IPS-20b (cell line): Measurements from ENCODE around the gene DMRTA2.
A peak's percentile ranks its signal among the peaks of the same experiment; 100 is the strongest.

Experiments used
- H3K27ac ChIP-seq: one replicate; pipeline ENCODE4 v1.5.1; 2013; ENCODE audit warnings: low read length
- H3K27me3 ChIP-seq: 2 replicates; pipeline ENCODE4 v1.6.1; 2013; ENCODE audit warnings: mild to moderate bottlenecking, low read length, inconsistent platforms; ENCODE audit not compliant: insufficient read depth
- H3K36me3 ChIP-seq: 2 replicates; pipeline ENCODE4 v1.6.1; 2013; ENCODE audit warnings: low read depth, mild to moderate bottlenecking, inconsistent platforms, low read length, moderate library complexity; ENCODE audit not compliant: insufficient read depth
- H3K4me1 ChIP-seq: 2 replicates; pipeline ENCODE4 v1.6.1; 2013; ENCODE audit warnings: mild to moderate bottlenecking, control low read depth, inconsistent platforms, low read length, moderate library complexity; ENCODE audit not compliant: insufficient read depth
- H3K4me3 ChIP-seq: 2 replicates; pipeline ENCODE4 v1.5.1; 2013; ENCODE audit warnings: mild to moderate bottlenecking, low read length, inconsistent platforms
- H3K9ac ChIP-seq: 2 replicates; pipeline ENCODE4 v1.6.1; 2013; ENCODE audit warnings: low read depth, mild to moderate bottlenecking, inconsistent platforms, low read length, moderate library complexity
- H3K9me3 ChIP-seq: 2 replicates; pipeline ENCODE4 v1.6.1; 2013; ENCODE audit warnings: mild to moderate bottlenecking, low read depth, low read length, inconsistent platforms; ENCODE audit not compliant: insufficient read depth

DMRTA2 gene

DNA sequence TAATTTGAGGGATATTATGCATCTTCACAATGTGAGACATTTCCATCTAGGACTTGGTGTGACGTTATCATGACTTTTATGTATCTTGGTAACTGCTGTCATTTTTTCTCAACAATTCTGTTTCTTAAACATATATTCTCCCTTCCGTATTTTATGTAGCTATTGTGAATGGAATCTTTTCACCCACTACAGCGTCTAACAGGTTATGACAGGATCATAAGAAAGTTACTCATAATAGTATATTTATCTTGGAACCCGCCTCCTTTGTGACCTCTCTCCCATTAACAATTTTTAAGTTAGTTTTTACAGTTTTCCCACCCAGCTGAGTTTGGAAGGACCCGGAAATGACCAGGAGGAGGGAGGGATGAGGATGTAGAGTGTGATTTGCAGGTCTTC, 6.8 kb upstream of the DMRTA2 start:
- H3K27me3 ChIP-seq = peaks cover 100% of the 10 kb centered on the region
- peak overlapping the region; percentile 60 for H3K4me3 ChIP-seq
- no peaks in the 10 kb centered on the region for H3K36me3 ChIP-seq
- peaks cover 6% of the 10 kb centered on the region; the same call in 1 of the 2 replicates for H3K9me3 ChIP-seq
- no peak overlapping the region for H3K27ac ChIP-seq
- peaks cover 3% of the 10 kb centered on the region; the same call in 1 of the 2 replicates for H3K4me1 ChIP-seq
- no peak overlapping the region for H3K9ac ChIP-seq

DNA sequence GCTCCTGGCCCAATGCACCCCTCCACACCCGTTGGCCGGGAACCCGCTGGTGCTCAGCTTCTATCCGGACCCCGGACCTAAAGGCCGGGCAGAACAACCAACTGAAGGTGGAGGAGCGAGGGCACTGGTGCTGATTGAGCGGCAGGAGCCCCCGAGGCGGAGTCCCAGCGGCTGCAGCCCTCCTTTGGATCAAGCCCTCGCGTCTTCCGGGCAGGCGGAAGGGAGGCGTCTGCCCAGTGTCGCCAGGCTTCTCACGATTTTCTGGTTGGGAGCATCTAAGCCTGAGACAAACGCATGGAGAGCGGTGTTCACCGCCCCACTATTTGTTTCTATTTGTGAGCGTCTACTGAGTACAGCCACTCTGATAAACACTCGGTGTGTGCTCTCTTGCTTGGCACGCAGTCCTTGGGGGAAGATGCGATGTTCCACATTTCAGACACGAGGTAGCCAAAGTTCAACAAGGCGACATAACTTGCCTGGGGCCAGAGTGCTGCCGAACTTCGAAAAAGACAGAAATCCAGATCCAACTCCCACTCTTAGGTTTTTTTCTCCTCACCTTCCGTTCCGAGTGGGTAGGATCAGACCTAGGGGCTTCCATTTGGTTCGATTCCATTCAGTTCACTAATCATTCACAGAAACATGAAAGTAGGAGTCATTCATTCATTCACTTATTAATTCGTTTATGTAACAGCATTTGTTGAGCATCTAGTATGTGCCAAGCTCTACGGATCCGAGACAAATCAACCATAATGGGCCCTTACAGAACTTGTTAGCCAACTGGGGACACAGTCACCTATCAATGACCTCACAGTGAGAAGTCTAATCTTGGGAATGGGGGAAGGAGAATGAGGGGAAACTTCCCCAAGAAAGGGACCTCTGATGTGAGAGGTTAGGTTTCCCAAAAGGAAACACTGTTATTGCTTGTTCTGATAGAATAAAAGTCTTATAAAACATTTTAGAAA, 4.9 kb upstream of the DMRTA2 start:
- Histone ChIP-seq H3K9me3 (peaks cover 12% of the 10 kb centered on the region; the same call in 1 of the 2 replicates), H3K36me3 (no peaks in the 10 kb centered on the region), H3K27me3 (peaks cover 100% of the 10 kb centered on the region), H3K27ac (no peak overlapping the region), H3K4me3 (no peak overlapping the region), H3K4me1 (peaks cover 3% of the 10 kb centered on the region; the same call in 1 of the 2 replicates), H3K9ac (no peak overlapping the region)

DNA sequence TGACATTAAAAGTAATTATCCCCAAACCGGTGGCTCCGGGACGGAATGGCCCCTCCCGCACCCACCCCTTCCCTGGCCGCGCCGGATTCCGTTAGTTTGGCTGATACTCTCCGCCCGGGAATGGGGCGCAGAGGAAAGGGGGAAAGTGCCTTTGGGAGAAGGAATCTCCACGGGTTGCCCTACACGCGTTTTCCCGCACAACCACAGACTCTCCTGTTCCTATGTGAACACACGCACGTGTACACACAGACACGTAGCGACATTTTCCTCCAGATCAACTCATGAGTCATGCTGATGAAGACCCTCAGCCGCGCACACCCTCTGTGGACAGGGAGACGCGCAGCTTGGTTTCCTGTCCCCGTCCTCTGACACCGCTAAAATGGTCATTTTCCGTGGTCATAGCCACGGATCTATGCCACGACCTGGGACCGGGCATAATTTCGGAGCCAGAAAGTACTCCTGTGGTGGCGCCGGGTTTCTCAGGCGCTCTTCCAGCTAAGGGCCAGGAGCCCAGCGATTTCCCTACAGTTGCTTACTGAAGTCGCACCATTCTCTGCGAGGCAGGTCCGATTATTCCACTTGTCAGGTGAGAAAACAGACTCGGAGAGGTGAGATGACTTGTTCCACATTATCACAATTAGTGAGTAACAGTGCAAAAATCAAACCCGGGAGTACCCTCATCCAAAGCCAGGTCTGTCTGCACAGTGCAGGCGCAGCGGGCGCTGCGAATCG, 4.0 kb upstream of the DMRTA2 start:
- Histone ChIP-seq H3K9me3 (peaks cover 12% of the 10 kb centered on the region; the same call in 1 of the 2 replicates), H3K4me1 (peaks cover 3% of the 10 kb centered on the region; the same call in 1 of the 2 replicates), H3K27ac (no peak overlapping the region), H3K4me3 (0 out of 2 replicates have a peak overlapping the region, but pooled peaks have one; percentile 5), H3K36me3 (no peaks in the 10 kb centered on the region), H3K27me3 (peaks cover 100% of the 10 kb centered on the region), H3K9ac (no peak overlapping the region)

DNA sequence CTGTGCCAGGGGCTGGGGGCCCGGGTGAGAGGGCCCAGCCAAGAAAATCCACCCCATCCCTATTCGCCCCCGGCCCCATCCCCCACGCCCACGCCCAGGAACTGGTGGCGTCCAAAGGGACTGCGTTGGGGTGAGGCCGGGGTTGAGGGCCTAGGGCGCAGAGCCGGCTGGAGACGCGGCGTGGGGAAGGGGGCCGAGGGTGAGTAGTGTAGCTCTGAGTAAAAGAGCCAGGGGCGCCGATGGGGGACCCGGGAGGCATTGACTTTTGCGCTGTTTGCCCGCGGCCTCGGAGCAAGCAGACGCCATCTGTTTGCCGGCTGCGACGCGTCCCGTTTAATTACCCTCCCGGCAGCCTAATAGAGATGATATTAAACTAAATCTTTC, 3.5 kb upstream of the DMRTA2 start:
- Histone ChIP-seq H3K9ac (no peak overlapping the region), H3K4me3 (no peak overlapping the region), H3K27ac (no peak overlapping the region), H3K27me3 (peaks cover 100% of the 10 kb centered on the region), H3K9me3 (peaks cover 17% of the 10 kb centered on the region; the same call in 1 of the 2 replicates), H3K36me3 (no peaks in the 10 kb centered on the region), H3K4me1 (peaks cover 3% of the 10 kb centered on the region; the same call in 1 of the 2 replicates)

DNA sequence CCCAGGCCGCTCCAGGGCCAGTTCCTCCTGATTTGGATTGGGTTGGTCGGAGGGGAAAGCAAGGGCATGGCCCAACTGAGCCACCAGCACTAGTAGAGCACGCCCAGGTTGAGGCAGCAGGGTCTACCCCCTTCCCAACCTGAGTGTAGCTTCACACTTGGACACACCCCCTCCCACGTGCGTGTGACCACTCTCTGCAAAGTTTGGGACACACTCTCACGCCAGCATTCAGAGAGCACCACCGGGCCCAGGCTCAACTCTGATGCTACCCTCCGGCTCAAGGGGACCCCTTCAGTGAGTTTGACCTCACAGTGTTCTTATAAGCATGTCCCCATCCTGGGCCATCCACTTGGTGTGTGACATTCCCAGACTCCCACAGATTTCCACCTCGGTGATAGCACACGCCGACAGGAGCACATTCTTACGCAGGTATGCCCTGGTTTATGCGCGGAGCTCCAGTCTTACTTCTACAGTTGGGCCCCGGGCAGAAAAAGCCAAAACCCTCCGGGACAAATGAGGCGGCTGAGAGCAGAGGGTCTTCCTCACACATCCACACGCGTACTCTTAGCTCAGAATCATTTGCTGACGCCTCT, 3.0 kb upstream of the DMRTA2 start:
- peaks cover 100% of the 10 kb centered on the region for H3K27me3 ChIP-seq
- peaks cover 3% of the 10 kb centered on the region; the same call in 1 of the 2 replicates for H3K4me1 ChIP-seq

DNA sequence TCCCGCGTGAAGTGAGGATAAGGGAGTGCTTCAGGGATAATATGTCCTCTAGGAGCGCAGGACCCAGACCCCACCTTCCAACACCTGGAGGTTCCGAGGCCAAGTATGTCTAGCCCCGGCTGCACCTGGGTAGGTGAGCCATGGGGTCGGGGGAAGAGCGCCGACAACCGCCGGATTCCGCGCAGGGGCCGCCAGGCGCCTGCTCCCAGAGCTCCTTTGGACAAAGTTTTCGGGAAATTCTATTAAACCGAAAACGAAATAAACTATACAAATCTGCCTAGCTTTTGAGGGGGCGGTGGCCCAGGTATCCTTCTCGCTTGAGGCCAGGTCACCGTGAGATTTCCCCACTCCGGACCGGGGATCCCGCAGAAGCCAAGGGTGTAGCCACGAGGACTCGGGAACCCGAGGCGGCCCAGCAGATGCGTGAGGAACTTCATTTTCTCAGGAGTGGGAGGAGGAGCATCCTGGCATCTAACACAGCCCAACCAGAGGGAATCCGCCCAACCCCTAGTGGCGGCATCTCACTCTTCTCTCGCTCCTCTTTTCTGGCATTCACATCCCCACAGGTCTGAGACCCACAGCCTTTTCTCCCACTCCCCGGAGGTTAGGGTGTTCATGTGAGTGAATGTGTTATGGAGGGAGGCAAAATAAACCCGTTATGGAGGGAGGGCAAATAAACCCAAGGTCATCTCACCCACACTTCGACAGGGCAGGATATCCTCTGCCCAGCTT, 2.3 kb upstream of the DMRTA2 start:
- peaks cover 17% of the 10 kb centered on the region; the same call in 1 of the 2 replicates for H3K9me3 ChIP-seq
- H3K27ac ChIP-seq = no peak overlapping the region
- H3K27me3 ChIP-seq = peaks cover 100% of the 10 kb centered on the region
- no peaks in the 10 kb centered on the region for H3K36me3 ChIP-seq
- H3K9ac ChIP-seq = no peak overlapping the region
- H3K4me1 ChIP-seq = peaks cover 3% of the 10 kb centered on the region; the same call in 1 of the 2 replicates
- H3K4me3 ChIP-seq = no peak overlapping the region

More for the DNA sequence above, 3.0 kb upstream of the DMRTA2 start:
- H3K4me3 ChIP-seq = no peak overlapping the region
- peaks cover 17% of the 10 kb centered on the region; the same call in 1 of the 2 replicates for H3K9me3 ChIP-seq
- H3K27ac ChIP-seq = no peak overlapping the region
- H3K9ac ChIP-seq = no peak overlapping the region
- no peaks in the 10 kb centered on the region for H3K36me3 ChIP-seq

DNA sequence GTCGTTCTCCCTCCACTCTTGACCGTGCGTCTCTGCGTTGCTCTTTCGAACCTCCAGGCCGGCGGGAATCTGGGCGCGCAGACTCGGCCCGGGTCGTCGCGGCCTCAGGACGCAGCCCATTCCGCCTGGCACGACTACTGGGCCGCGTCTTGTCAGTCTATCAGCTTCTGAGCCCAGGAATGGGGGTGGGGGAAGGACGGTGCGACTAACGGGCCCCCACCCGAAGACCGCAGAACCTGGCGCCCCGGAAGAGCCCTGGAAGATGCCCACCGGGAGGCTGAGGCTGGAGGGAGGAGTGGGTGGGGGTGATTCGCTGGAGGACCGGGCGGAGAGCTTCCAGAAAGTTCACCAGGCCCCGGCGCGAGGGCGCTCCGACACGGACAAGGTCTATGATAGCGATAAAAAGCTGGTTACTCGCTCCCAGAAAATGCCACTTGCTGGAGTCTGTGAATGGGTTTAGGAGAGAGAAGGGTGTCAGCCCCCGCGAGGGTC, 1.7 kb upstream of the DMRTA2 start:
- H3K9ac ChIP-seq = no peak overlapping the region
- no peaks in the 10 kb centered on the region for H3K4me1 ChIP-seq
- peaks cover 100% of the 10 kb centered on the region for H3K27me3 ChIP-seq
- no peak overlapping the region for H3K27ac ChIP-seq
- no peaks in the 10 kb centered on the region for H3K36me3 ChIP-seq
- peaks cover 17% of the 10 kb centered on the region; the same call in 1 of the 2 replicates for H3K9me3 ChIP-seq
- H3K4me3 ChIP-seq = no peak overlapping the region

DNA sequence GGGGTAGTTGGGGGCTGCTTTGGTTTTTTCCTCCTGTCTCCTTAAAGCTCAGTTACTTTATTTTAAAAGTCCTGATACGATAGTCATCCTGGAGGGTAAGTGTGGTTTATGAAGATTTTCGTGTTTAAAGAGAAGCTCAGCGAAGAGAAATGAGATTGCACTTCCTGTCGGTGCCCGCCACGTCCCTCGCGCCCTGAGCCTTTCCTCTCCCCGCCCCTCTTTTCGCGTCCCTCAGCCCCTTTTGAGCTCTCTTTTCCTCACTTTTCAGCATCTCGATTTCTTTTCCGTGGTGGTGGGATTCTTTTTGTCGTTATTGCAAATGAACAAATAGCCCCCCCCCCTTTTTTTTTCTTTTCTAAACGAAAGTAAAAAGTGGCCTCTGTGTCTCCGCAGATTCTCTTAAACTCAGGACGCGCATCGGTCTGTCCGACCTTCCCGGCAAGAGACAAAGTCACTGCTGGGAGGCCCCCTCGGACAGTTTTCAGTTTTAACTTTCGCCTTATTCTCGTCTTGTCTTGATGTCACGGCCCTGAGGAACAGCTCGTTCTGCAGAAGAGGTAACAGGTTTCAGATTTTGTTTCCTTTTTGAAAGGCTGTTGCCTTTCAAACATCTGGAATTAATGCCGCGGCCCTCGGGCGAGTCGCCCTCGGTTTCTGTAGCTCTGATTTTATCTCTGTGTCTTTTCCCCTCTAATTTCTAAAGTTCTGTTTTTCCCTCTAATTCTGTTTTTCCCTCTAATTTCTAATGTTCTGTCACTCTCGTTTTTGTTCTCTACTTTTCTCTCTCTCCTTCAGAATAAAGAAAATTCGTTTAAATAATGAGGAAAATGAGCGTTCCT, 1.0 kb upstream of the DMRTA2 start:
- Histone ChIP-seq H3K9ac (no peak overlapping the region), H3K4me3 (no peak overlapping the region), H3K27ac (no peak overlapping the region)

DNA sequence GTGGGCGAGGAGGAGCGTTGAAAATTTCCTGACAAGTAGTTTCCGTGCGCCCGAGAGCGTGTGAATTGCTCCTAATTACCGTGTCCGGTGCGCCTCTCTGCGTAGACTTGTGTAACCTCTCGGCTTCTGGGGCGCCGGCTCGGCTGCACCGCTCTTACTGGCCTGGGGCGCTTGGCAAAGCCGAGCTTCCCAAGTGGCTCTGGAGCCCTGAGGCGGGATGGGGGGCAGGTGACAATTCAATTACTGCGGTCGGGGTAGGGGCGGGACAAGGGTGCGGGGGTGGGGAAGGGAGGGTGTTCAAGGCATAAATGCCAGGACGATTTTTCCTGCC, 392 bp upstream of the DMRTA2 start:
- Histone ChIP-seq H3K27ac (no peak overlapping the region), H3K4me3 (peak overlapping the region; percentile 60; the same call in 1 of the 2 replicates), H3K27me3 (peaks cover 100% of the 10 kb centered on the region), H3K9me3 (peaks cover 17% of the 10 kb centered on the region; the same call in 1 of the 2 replicates), H3K9ac (no peak overlapping the region), H3K4me1 (no peaks in the 10 kb centered on the region), H3K36me3 (no peaks in the 10 kb centered on the region)

More for the DNA sequence above, 1.0 kb upstream of the DMRTA2 start:
- Histone ChIP-seq H3K36me3 (no peaks in the 10 kb centered on the region), H3K9me3 (peaks cover 17% of the 10 kb centered on the region; the same call in 1 of the 2 replicates), H3K4me1 (no peaks in the 10 kb centered on the region), H3K27me3 (peaks cover 100% of the 10 kb centered on the region)

DNA sequence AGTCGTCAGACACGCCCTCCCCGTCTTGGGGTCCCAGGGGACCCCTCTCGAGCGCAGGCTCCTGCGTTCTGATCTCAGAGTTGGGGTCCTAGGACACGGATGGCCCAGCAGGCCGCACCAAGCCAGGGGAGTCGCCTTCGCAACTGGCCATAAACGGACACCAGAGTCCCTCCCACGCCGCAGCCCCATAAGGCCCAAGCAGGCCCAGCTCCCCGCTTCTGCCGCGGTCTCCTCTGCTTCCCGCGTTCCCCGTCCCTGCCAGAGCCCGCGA, 633 bp downstream of the DMRTA2 start:
- no peak overlapping the region for H3K27ac ChIP-seq
- peaks cover 100% of the 10 kb centered on the region for H3K27me3 ChIP-seq
- no peaks in the 10 kb centered on the region for H3K4me1 ChIP-seq
- no peak overlapping the region for H3K9ac ChIP-seq
- H3K36me3 ChIP-seq = no peaks in the 10 kb centered on the region
- peaks cover 13% of the 10 kb centered on the region; the same call in 1 of the 2 replicates for H3K9me3 ChIP-seq
- peak overlapping the region; percentile 60 for H3K4me3 ChIP-seq
